Thyroid gland (tissue), 4 donors: ENCODE data around the gene CDC14A.

Experiments used
- CTCF ChIP-seq, 6 experiments: fragments of 200-600 bp in 3 of 6; fragments of 450-650 bp in 3 of 6; sonication (generic) in 3 of 6; IDR thresholded peaks; one replicate each; pipeline ENCODE4 v1.5.1; 2016 to 2019; ENCODE audit warnings: antibody characterized with exemption in 6 of 6, mild to moderate bottlenecking in 2 of 6, inconsistent platforms in 1 of 6, moderate library complexity in 1 of 6
- POLR2A ChIP-seq, 2 donors: fragments of 450-650 bp; IDR thresholded peaks; one replicate each; pipeline ENCODE4 v1.6.1; 2017; ENCODE audit warnings: antibody characterized with exemption in 2 of 2, mild to moderate bottlenecking in 2 of 2, moderate library complexity in 1 of 2

- TF ChIP-seq POLR2A (IDR thresholded peaks at IDR 0.05) (no peak), CTCF (IDR thresholded peaks at IDR 0.05) (no peak)
Observed at GRCh38 chr1:100441146-100441545, 88.8 kb downstream of the CDC14A start.
